K562 (cell line): ENCODE measurements around the gene TRPM2. TPM values are rescaled to one million over a fixed set of nuclear protein-coding genes. Genes with fewer than 3 reads are reported as not detected.

Source experiments
- ATAC-seq: fragments of 200-7000 bp; cut with Tn5 transposase; 3 replicates; pipeline ENCODE4 v1.9.1; 2020; ENCODE audit warnings: moderate library complexity
- BruUV-seq: library from RNA; stranded (reverse); fragments of 400-500 nt; replicated peaks from 2 replicates; lab custom pipeline; 2021; lab: Mats Ljungman, UMichigan
- CTCF ChIA-PET: fragments of 300-600 bp; formaldehyde crosslinking; extraction: SDS; loops from one replicate; lab custom pipeline; 2021; ENCODE audit warnings: low intra/inter-chr PET ratio; lab: Yijun Ruan, JAX
- POLR2A ChIA-PET: fragments of 300-600, 350-650 bp; sonication (Branson Sonifier 250); formaldehyde crosslinking; extraction: SDS; loops from one replicate; lab custom pipeline; 2021; ENCODE audit warnings: antibody characterized with exemption, inconsistent platforms; lab: Yijun Ruan, JAX
- DNase-seq, 4 experiments: peaks; one replicate each; pipeline versions ENCODE4 v3.0.0 to v3.0.0-alpha.2; 2011 to 2018; ENCODE audit warnings: low spot score in 3 of 4, mixed read lengths in 3 of 4; ENCODE audit errors: extremely low read depth in 1 of 4
- FAIRE-seq: peaks from 2 replicates; lab custom pipeline; 2011; peaks lifted over from hg19 to GRCh38; lab: Jason Lieb, UNC
- H2AFZ ChIP-seq: 2 replicates; pipeline ENCODE4 v1.6.0; 2011; ENCODE audit warnings: low read depth, low read length, control low read depth, inconsistent platforms
- H3K27ac ChIP-seq: fragments of 200-600 bp; 3 replicates; pipeline ENCODE4 v1.8.0; 2011; ENCODE audit warnings: low read depth, mild to moderate bottlenecking, control low read depth, inconsistent platforms, low read length, moderate library complexity, mixed read lengths; ENCODE audit errors: extremely low read depth
- H3K27me3 ChIP-seq, 2 experiments: fragments of 300-600 bp in 1 of 2; 2 replicates in 1 of 2; 3 replicates in 1 of 2; pipeline versions ENCODE4 v1.6.0 to v1.8.0; 2011; ENCODE audit warnings: inconsistent platforms in 2 of 2, low read length in 2 of 2, mild to moderate bottlenecking in 1 of 2, mixed read lengths in 1 of 2, moderate library complexity in 1 of 2; ENCODE audit not compliant: control insufficient read depth in 2 of 2, insufficient read depth in 2 of 2
- H3K36me3 ChIP-seq: fragments of 300-600 bp; 3 replicates; pipeline ENCODE4 v1.8.0; 2011; ENCODE audit warnings: mild to moderate bottlenecking, low read length, inconsistent platforms; ENCODE audit not compliant: control insufficient read depth, insufficient read depth
- H3K4me1 ChIP-seq, 2 experiments: fragments of 200-600 bp in 1 of 2; replicated peaks in 1 of 2; 2 replicates in 1 of 2; 3 replicates in 1 of 2; pipeline versions ENCODE4 v1.5.1 to v1.8.0; 2011; ENCODE audit warnings: inconsistent platforms in 2 of 2, low read length in 2 of 2, mild to moderate bottlenecking in 1 of 2, mixed read lengths in 1 of 2, moderate library complexity in 1 of 2; ENCODE audit not compliant: control insufficient read depth in 2 of 2, insufficient read depth in 2 of 2
- H3K4me2 ChIP-seq: 2 replicates; pipeline ENCODE4 v1.6.1; 2011; ENCODE audit warnings: low read length, control low read depth, inconsistent platforms, mixed read lengths; ENCODE audit not compliant: insufficient read depth
- H3K4me3 ChIP-seq: fragments of 200-600 bp; sonication (generic), shearing (Covaris generic); 2 replicates; pipeline ENCODE4 v1.5.1; 2016; ENCODE audit warnings: control low read depth, inconsistent platforms
- H3K79me2 ChIP-seq: fragments of 200-600 bp; 3 replicates; pipeline ENCODE4 v1.8.0; 2011; ENCODE audit warnings: low read length, inconsistent platforms; ENCODE audit not compliant: control insufficient read depth, insufficient read depth
- H3K9ac ChIP-seq, 2 experiments: 2 replicates each; pipeline versions ENCODE4 v1.6.0 to v1.6.1; 2011; ENCODE audit warnings: low read depth in 2 of 2, low read length in 2 of 2, control low read depth in 1 of 2, inconsistent platforms in 1 of 2, mild to moderate bottlenecking in 1 of 2, mixed read lengths in 1 of 2; ENCODE audit not compliant: insufficient read depth in 1 of 2
- H3K9me1 ChIP-seq: one replicate; pipeline ENCODE4 v1.6.0; 2011; ENCODE audit warnings: inconsistent platforms, mild to moderate bottlenecking, low read length, moderate library complexity; ENCODE audit not compliant: control insufficient read depth, insufficient read depth
- H3K9me3 ChIP-seq: replicated peaks from 2 replicates; pipeline ENCODE4 v1.5.1; 2011; ENCODE audit warnings: low read depth, low read length, inconsistent platforms; ENCODE audit not compliant: control insufficient read depth, insufficient read depth
- H4K20me1 ChIP-seq: replicated peaks from 2 replicates; pipeline ENCODE4 v1.6.1; 2011; ENCODE audit warnings: low read length, inconsistent platforms, mixed read lengths; ENCODE audit not compliant: control insufficient read depth, insufficient read depth
- ATF7 ChIP-seq: fragments of 450-650 bp; IDR thresholded peaks from 2 replicates; pipeline ENCODE4 v1.7.1; 2014; ENCODE audit warnings: mild to moderate bottlenecking, moderate library complexity
- CHD2 ChIP-seq: IDR thresholded peaks from 2 replicates; pipeline ENCODE4 v1.6.1; 2011; ENCODE audit warnings: low read depth, low read length
- CTBP1 ChIP-seq: fragments of 450-650 bp; IDR thresholded peaks from 2 replicates; pipeline ENCODE4 v1.6.1; 2016; ENCODE audit warnings: borderline replicate concordance
- KAT2B ChIP-seq: IDR thresholded peaks from one replicate; pipeline ENCODE4 v1.6.1; 2012; ENCODE audit warnings: low read depth, mild to moderate bottlenecking, control low read depth, inconsistent platforms, low read length, moderate library complexity
- KLF1 ChIP-seq: fragments of 450-650 bp; IDR thresholded peaks from 2 replicates; pipeline ENCODE4 v1.6.1; 2016; ENCODE audit warnings: missing genetic modification characterization, missing compliant biosample characterization
- NFIX ChIP-seq: fragments of 250-450 bp; sonication (Bioruptor Pico); IDR thresholded peaks from 2 replicates; pipeline ENCODE4 v1.4.0; 2020; ENCODE audit warnings: low read depth, mild to moderate bottlenecking, moderate library complexity
- NONO ChIP-seq, 2 experiments: fragments of 200-400 bp in 1 of 2; fragments of 450-650 bp in 1 of 2; formaldehyde crosslinking in 1 of 2; IDR thresholded peaks; 2 replicates each; pipeline ENCODE4 v1.6.1; 2017; ENCODE audit warnings: low read depth in 2 of 2, mild to moderate bottlenecking in 2 of 2, moderate library complexity in 2 of 2, low read length in 1 of 2
- SP1 ChIP-seq: sonication (generic); formaldehyde crosslinking; IDR thresholded peaks from 2 replicates; pipeline ENCODE4 v1.8.1; 2022; ENCODE audit warnings: mild to moderate bottlenecking, missing genetic modification reagents
- ZNF408 ChIP-seq: fragments of 250-450 bp; sonication (Bioruptor Pico); IDR thresholded peaks from 2 replicates; pipeline ENCODE4 v1.4.0; 2020; ENCODE audit warnings: low read depth, mild to moderate bottlenecking, moderate library complexity
- ZNF707 ChIP-seq: fragments of 250-450 bp; sonication (Bioruptor Pico); conservative IDR thresholded peaks from 2 replicates; pipeline ENCODE4 v1.8.0; 2022; ENCODE audit warnings: inconsistent platforms, mild to moderate bottlenecking, moderate library complexity
- ZNF766 ChIP-seq: fragments of 200-800 bp; sonication (Bioruptor generic); conservative IDR thresholded peaks from 2 replicates; pipeline ENCODE4 v1.6.1; 2016; ENCODE audit warnings: missing genetic modification characterization, missing compliant biosample characterization
- ZNF79 ChIP-seq: fragments of 250-450 bp; sonication (Bioruptor Pico); IDR thresholded peaks from 2 replicates; pipeline ENCODE4 v1.4.0; 2020; ENCODE audit warnings: low read depth, mild to moderate bottlenecking, moderate library complexity
- WGBS: fragments of 100-300 bp; shearing (Covaris generic); methylation state at CpG from one replicate; pipeline ENCODE4 v1.1.6; 2016; ENCODE audit warnings: low coverage, mixed read lengths; ENCODE audit not compliant: insufficient coverage; ENCODE audit errors: missing lambda C conversion rate; 5-methylcytosine and 5-hydroxymethylcytosine counted together
- in situ Hi-C: fragments of 300-500 bp; cut with MboI; formaldehyde crosslinking; loops from 4 replicates; pipeline ENCODE4 v1.15.0; 2018; ENCODE audit warnings: inconsistent platforms, mixed read lengths
- intact Hi-C: fragments of 100-400 bp; cut with micrococcal nuclease; formaldehyde crosslinking; loops from 2 replicates; pipeline ENCODE4 v1.14.2; 2022
- polyA plus RNA-seq, 8 experiments: library from polyadenylated mRNA; depleted of rRNA in 4 of 8; stranded (reverse) in 5 of 8; unstranded in 3 of 8; fragments of >200 nt; fragmentation: Nextera tagmentation in 2 of 8; fragmentation: Illumina TruSeq in 1 of 8; extraction: Ambion mirVana in 2 of 8; extraction: Trizol in 1 of 8; gene quantifications; 2 replicates each; pipeline versions ENCODE4 v1.2.1 to v1.2.3, GENCODE V29; 2011 to 2014; ENCODE audit warnings: inconsistent platforms in 1 of 8, missing spikeins in 1 of 8
- total RNA-seq, 7 experiments: library from RNA; depleted of rRNA in 6 of 7; stranded (reverse); fragments of >200 nt in 6 of 7; fragmentation: Illumina TruSeq in 2 of 7; extraction: Trizol in 2 of 7; gene quantifications; 2 replicates each; pipeline versions ENCODE4 v1.2.1 to v1.2.3, GENCODE V29; 2011 to 2021; ENCODE audit warnings: low replicate concordance in 1 of 7
- TF ChIP-seq, protein P1 (sequence below): fragments of 450-650 bp; formaldehyde crosslinking; IDR thresholded peaks from 2 replicates; pipeline ENCODE4 v1.4.0; 2020; ENCODE audit warnings: mild to moderate bottlenecking
- TF ChIP-seq, protein P2 (sequence below): fragments of 450-650 bp; IDR thresholded peaks from 2 replicates; pipeline ENCODE4 v1.6.1; 2017; ENCODE audit warnings: antibody characterized with exemption
- TF ChIP-seq, protein P3 (sequence below): fragments of 250-450 bp; sonication (Bioruptor Pico); IDR thresholded peaks from 2 replicates; pipeline ENCODE4 v1.8.0; 2022; ENCODE audit warnings: moderate library complexity, mild to moderate bottlenecking, inconsistent platforms
- TF ChIP-seq, protein P4 (sequence below): fragments of 250-450 bp; sonication (Bioruptor Pico); IDR thresholded peaks from 2 replicates; pipeline ENCODE4 v1.4.0; 2020; ENCODE audit warnings: borderline replicate concordance
- TF ChIP-seq, protein P5 (sequence below): fragments of 450-650 bp; IDR thresholded peaks from 2 replicates; pipeline ENCODE4 v1.6.1; 2016; ENCODE audit warnings: missing biosample characterization, missing genetic modification characterization

Gene TRPM2
- total and polyA plus RNA-seq, 9 of the 15 experiments (the other 6 are each of a cell fraction or from before 2014, with no cell fraction given) = 0.33 to 2.1 (median 0.98) TPM; not detected in 2

DNA sequence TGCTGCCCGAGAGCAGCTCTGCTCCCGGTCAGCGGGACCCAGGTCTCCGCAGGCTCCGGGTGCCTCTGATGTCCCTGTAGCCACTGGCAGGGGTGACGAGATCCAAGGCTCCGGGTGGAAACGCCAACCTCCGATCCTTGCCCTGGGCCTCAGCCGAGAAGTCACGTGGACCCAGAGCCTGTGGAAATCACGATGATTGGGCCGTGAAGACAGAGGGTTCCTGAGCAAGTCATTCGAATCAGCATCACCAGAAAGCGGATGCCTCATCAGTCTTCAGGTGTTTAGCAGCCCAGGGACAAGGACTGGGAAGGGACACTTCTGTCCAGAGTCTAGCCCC is 114.4 kb downstream of the TRPM2 start:
- H3K4me2 ChIP-seq = no peak overlapping the region
- in situ Hi-C loops (no loop called here), intact Hi-C loops (no loop called here)
- peaks cover 0 to 11% of the 10 kb centered on the region in 2 experiments; a peak in 1 of 5 replicates for H3K4me1 ChIP-seq
- 1% methylated on average over 15 of the region's 15 CpGs for WGBS
- no peaks in the 10 kb centered on the region for H3K9me3 ChIP-seq
- CTCF ChIA-PET = no interaction called here
- no peak overlapping the region for H3K27ac ChIP-seq
- FAIRE-seq = no peak
- no peaks in the 10 kb centered on the region for H4K20me1 ChIP-seq
- no peak overlapping the region for H2AFZ ChIP-seq
- BruUV-seq = no TSS peak
- H3K79me2 ChIP-seq = no peaks in the 10 kb centered on the region
- H3K36me3 ChIP-seq = no peaks in the 10 kb centered on the region
- ATAC-seq = no peak
- POLR2A ChIA-PET = interaction anchor here (0.7 kb wide), 1 partner anchor 13 kb away, joined by 4 read pairs; the partner anchor contains the start of gene LRRC3
- peaks cover 32 to 61% of the 10 kb centered on the region in 2 experiments for H3K27me3 ChIP-seq
- H3K4me3 ChIP-seq = no peak overlapping the region
- DNase-seq = no peak
- no peak overlapping the region; a peak in 1 of 4 replicates for H3K9ac ChIP-seq
- no peaks in the 10 kb centered on the region for H3K9me1 ChIP-seq
- TF ChIP-seq NFIX (CRISPR knock-in tag) (no peak), ZNF707 (CRISPR knock-in tag) (no peak), ZNF766 (no peak), CHD2 (no peak), SP1 (no peak), ATF7 (no peak), NONO (IDR thresholded peaks at IDR 0.05; ENCODE audit: low read depth in 2 of 2, low read length in 1 of 2) (no peak), CTBP1 (no peak), ZNF79 (CRISPR knock-in tag) (no peak), ZNF408 (CRISPR knock-in tag) (no peak), KLF1 (no peak), KAT2B (no peak)
- TF ChIP-seq, protein P1, sequence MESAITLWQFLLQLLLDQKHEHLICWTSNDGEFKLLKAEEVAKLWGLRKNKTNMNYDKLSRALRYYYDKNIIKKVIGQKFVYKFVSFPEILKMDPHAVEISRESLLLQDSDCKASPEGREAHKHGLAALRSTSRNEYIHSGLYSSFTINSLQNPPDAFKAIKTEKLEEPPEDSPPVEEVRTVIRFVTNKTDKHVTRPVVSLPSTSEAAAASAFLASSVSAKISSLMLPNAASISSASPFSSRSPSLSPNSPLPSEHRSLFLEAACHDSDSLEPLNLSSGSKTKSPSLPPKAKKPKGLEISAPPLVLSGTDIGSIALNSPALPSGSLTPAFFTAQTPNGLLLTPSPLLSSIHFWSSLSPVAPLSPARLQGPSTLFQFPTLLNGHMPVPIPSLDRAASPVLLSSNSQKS (CRISPR knock-in tag) = no peak
- TF ChIP-seq, protein P2, sequence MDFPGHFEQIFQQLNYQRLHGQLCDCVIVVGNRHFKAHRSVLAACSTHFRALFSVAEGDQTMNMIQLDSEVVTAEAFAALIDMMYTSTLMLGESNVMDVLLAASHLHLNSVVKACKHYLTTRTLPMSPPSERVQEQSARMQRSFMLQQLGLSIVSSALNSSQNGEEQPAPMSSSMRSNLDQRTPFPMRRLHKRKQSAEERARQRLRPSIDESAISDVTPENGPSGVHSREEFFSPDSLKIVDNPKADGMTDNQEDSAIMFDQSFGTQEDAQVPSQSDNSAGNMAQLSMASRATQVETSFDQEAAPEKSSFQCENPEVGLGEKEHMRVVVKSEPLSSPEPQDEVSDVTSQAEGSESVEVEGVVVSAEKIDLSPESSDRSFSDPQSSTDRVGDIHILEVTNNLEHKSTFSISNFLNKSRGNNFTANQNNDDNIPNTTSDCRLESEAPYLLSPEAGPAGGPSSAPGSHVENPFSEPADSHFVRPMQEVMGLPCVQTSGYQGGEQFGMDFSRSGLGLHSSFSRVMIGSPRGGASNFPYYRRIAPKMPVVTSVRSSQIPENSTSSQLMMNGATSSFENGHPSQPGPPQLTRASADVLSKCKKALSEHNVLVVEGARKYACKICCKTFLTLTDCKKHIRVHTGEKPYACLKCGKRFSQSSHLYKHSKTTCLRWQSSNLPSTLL = no peak
- TF ChIP-seq, protein P3, sequence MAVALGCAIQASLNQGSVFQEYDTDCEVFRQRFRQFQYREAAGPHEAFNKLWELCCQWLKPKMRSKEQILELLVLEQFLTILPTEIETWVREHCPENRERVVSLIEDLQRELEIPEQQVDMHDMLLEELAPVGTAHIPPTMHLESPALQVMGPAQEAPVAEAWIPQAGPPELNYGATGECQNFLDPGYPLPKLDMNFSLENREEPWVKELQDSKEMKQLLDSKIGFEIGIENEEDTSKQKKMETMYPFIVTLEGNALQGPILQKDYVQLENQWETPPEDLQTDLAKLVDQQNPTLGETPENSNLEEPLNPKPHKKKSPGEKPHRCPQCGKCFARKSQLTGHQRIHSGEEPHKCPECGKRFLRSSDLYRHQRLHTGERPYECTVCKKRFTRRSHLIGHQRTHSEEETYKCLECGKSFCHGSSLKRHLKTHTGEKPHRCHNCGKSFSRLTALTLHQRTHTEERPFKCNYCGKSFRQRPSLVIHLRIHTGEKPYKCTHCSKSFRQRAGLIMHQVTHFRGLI (CRISPR knock-in tag) = no peak
- TF ChIP-seq, protein P4, sequence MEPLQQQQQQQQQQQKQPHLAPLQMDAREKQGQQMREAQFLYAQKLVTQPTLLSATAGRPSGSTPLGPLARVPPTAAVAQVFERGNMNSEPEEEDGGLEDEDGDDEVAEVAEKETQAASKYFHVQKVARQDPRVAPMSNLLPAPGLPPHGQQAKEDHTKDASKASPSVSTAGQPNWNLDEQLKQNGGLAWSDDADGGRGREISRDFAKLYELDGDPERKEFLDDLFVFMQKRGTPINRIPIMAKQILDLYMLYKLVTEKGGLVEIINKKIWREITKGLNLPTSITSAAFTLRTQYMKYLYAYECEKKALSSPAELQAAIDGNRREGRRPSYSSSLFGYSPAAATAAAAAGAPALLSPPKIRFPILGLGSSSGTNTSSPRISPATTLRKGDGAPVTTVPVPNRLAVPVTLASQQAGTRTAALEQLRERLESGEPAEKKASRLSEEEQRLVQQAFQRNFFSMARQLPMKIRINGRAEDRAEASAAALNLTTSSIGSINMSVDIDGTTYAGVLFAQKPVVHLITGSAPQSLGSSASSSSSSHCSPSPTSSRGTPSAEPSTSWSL = no peak
- TF ChIP-seq, protein P5, sequence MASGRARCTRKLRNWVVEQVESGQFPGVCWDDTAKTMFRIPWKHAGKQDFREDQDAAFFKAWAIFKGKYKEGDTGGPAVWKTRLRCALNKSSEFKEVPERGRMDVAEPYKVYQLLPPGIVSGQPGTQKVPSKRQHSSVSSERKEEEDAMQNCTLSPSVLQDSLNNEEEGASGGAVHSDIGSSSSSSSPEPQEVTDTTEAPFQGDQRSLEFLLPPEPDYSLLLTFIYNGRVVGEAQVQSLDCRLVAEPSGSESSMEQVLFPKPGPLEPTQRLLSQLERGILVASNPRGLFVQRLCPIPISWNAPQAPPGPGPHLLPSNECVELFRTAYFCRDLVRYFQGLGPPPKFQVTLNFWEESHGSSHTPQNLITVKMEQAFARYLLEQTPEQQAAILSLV (tag) = no peak
